Common myeloid progenitor, CD34-positive (primary cell): ENCODE measurements around the gene SREBF2.

Experiments
- CTCF ChIA-PET: fragments of 350-600 bp; sonication (Branson Sonifier 250); formaldehyde crosslinking; loops from one replicate; lab custom pipeline; 2021; ENCODE audit warnings: antibody characterized with exemption; lab: Charles Lee
- POLR2A ChIA-PET: fragments of 350-600 bp; sonication (Branson Sonifier 250); formaldehyde crosslinking; loops from one replicate; lab custom pipeline; 2021; ENCODE audit warnings: antibody characterized with exemption; lab: Charles Lee
- DNase-seq, 3 donors: peaks; one replicate each; pipeline versions ENCODE4 v3.0.0 to v3.0.0-alpha.2; 2013
- H3K27ac ChIP-seq, 2 experiments: 1 replicate in 1 of 2; 2 replicates in 1 of 2; pipeline ENCODE4 v1.7.0; 2013; ENCODE audit warnings: inconsistent platforms in 2 of 2, low read length in 2 of 2, mild to moderate bottlenecking in 2 of 2, low read depth in 1 of 2, moderate library complexity in 1 of 2; ENCODE audit not compliant: severe bottlenecking in 2 of 2, insufficient read depth in 1 of 2, poor library complexity in 1 of 2
- H3K27me3 ChIP-seq, 5 experiments: replicated peaks in 2 of 5; 1 replicate in 3 of 5; 2 replicates in 2 of 5; pipeline versions ENCODE4 v1.6.1 to v1.7.0; 2013; ENCODE audit warnings: low read length in 4 of 5, mild to moderate bottlenecking in 2 of 5, moderate library complexity in 2 of 5, inconsistent platforms in 1 of 5; ENCODE audit not compliant: insufficient read depth in 5 of 5, control insufficient read depth in 4 of 5
- H3K36me3 ChIP-seq, 4 experiments: 1 replicate in 2 of 4; 2 replicates in 2 of 4; pipeline versions ENCODE4 v1.6.1 to v1.7.0; 2013; ENCODE audit warnings: low read length in 3 of 4, control low read depth in 1 of 4, mild to moderate bottlenecking in 1 of 4; ENCODE audit not compliant: control insufficient read depth in 4 of 4, insufficient read depth in 4 of 4
- H3K4me1 ChIP-seq, 4 experiments: 1 replicate in 3 of 4; 2 replicates in 1 of 4; pipeline versions ENCODE4 v1.6.1 to v1.7.1; 2013; ENCODE audit warnings: low read length in 3 of 4, mild to moderate bottlenecking in 3 of 4, control low read depth in 1 of 4, inconsistent platforms in 1 of 4, moderate library complexity in 1 of 4; ENCODE audit not compliant: control insufficient read depth in 4 of 4, insufficient read depth in 4 of 4; ENCODE audit errors: control extremely low read depth in 1 of 4
- H3K4me3 ChIP-seq, 7 experiments: 1 replicate in 4 of 7; 2 replicates in 3 of 7; pipeline versions ENCODE4 v1.5.1 to v1.7.0; 2013; ENCODE audit warnings: mild to moderate bottlenecking in 7 of 7, low read length in 6 of 7, moderate library complexity in 6 of 7, inconsistent platforms in 2 of 7, low read depth in 2 of 7, control low read depth in 1 of 7; ENCODE audit not compliant: insufficient read depth in 4 of 7, control insufficient read depth in 1 of 7; ENCODE audit errors: extremely low read depth in 1 of 7
- H3K9me3 ChIP-seq, 5 experiments: 1 replicate in 4 of 5; 2 replicates in 1 of 5; pipeline versions ENCODE4 v1.6.1 to v1.7.1; 2013; ENCODE audit warnings: low read length in 4 of 5, mild to moderate bottlenecking in 2 of 5, inconsistent platforms in 1 of 5, low read depth in 1 of 5, moderate library complexity in 1 of 5; ENCODE audit not compliant: control insufficient read depth in 4 of 5, insufficient read depth in 2 of 5; ENCODE audit errors: control extremely low read depth in 1 of 5
- WGBS: methylation state at CpG from one replicate; pipeline ENCODE4 v1.1.5; 2013; ENCODE audit not compliant: insufficient coverage; 5-methylcytosine and 5-hydroxymethylcytosine counted together

Gene SREBF2

GRCh38 chr22:41800348-41801146 is 32.4 kb upstream of the SREBF2 start, which contains the start of gene CCDC134:
Gene CCDC134 (plus strand): TSS chr22:41800679. CDS start chr22:41808891, 8,212 bp downstream.
- H3K9me3 ChIP-seq, result no peaks in the 10 kb centered on the region
- POLR2A ChIA-PET, result interaction anchor here (0.5 to 1.4 kb wide), 8 partner anchors 18 to 112 kb away, joined by 3 to 14 read pairs (median 4); partner anchors contain the start of genes SNU13 and SREBF2
- peak; percentile 92 to 98 (median 98) for DNase-seq
- no peaks in the 10 kb centered on the region for H3K27me3 ChIP-seq
- WGBS, result under 1% methylated on average over 47 of the region's 52 CpGs
- peaks cover 0 to 3% (median under 1%) of the 10 kb centered on the region in 4 experiments for H3K36me3 ChIP-seq
- CTCF ChIA-PET, result interaction anchor here (0.8 to 8.3 kb wide), 12 partner anchors 9 to 112 kb away, joined by 3 to 55 read pairs (median 4); partner anchors contain the start of genes MEI1 and SNU13
- peak within 1 kb of the TSS; percentile 73 to 98 (median 90) for H3K4me3 ChIP-seq
- H3K27ac ChIP-seq, result peak within 1 kb of the TSS; percentile 78 to 90
- H3K4me1 ChIP-seq, result peaks cover 3 to 32% (median 26%) of the 10 kb centered on the region in 4 experiments

- peaks cover 0 to 3% (median 0%) of the 10 kb centered on the region in 4 experiments for H3K36me3 ChIP-seq
- no peaks in the 10 kb centered on the region for H3K9me3 ChIP-seq
- H3K4me3 ChIP-seq, result peak overlapping the region; percentile 73 to 98 (median 90)
- 22% methylated on average over 3 of the region's 4 CpGs for WGBS
- DNase-seq, result no peak
- ChIA-PET POLR2A (interaction anchor here (0.5 to 1.4 kb wide), 2 partner anchors 31 to 58 kb away, joined by 4 to 6 read pairs; partner anchors contain the start of gene SREBF2), CTCF (interaction anchor here (0.8 to 8.3 kb wide), 8 partner anchors 15 to 103 kb away, joined by 3 to 55 read pairs (median 4); partner anchors contain the start of gene MEI1)
- H3K27me3 ChIP-seq, result no peaks in the 10 kb centered on the region
- peaks cover 3 to 32% (median 26%) of the 10 kb centered on the region in 4 experiments for H3K4me1 ChIP-seq
- peak overlapping the region; percentile 75 to 90 for H3K27ac ChIP-seq
Measured at GRCh38 chr22:41801147-41801819, 31.6 kb upstream of the SREBF2 start.

GRCh38 chr22:41801886-41802285 is 31.0 kb upstream of the SREBF2 start:
- no CpG with 5 or more reads among the region's 2 CpGs for WGBS

GRCh38 chr22:41805639-41806038 is 27.3 kb upstream of the SREBF2 start:
- Histone ChIP-seq H3K27ac (no peak overlapping the region), H3K36me3 (peaks cover 0 to 22% (median 12%) of the 10 kb centered on the region in 4 experiments), H3K9me3 (no peaks in the 10 kb centered on the region), H3K27me3 (no peaks in the 10 kb centered on the region), H3K4me1 (peaks cover 3 to 16% (median 13%) of the 10 kb centered on the region in 4 experiments), H3K4me3 (no peak overlapping the region)
- DNase-seq, result no peak
- ChIA-PET POLR2A (no interaction called here), CTCF (interaction anchor here (1.6 kb wide), 1 partner anchor 46 kb away, joined by 4 read pairs; no protein-coding TSS in a partner anchor)

More at GRCh38 chr22:41801886-41802285, 31.0 kb upstream of the SREBF2 start:
- Histone ChIP-seq H3K4me3 (peak overlapping the region in 4 of 7 experiments; percentile 84 to 98 (median 92)), H3K4me1 (peaks cover 3 to 32% (median 26%) of the 10 kb centered on the region in 4 experiments), H3K27me3 (no peaks in the 10 kb centered on the region), H3K27ac (no peak overlapping the region), H3K36me3 (peaks cover 0 to 3% (median 0%) of the 10 kb centered on the region in 4 experiments), H3K9me3 (no peaks in the 10 kb centered on the region)
- ChIA-PET POLR2A (no interaction called here), CTCF (interaction anchor here (0.8 to 8.3 kb wide), 2 partner anchors 20 to 51 kb away, joined by 4 to 55 read pairs; no protein-coding TSS in a partner anchor)
- DNase-seq, result no peak

GRCh38 chr22:41808400-41808799 is 24.5 kb upstream of the SREBF2 start:
- Histone ChIP-seq H3K27me3 (no peaks in the 10 kb centered on the region), H3K27ac (no peak overlapping the region), H3K36me3 (peaks cover 4 to 39% (median 22%) of the 10 kb centered on the region in 4 experiments), H3K4me3 (no peak overlapping the region), H3K9me3 (no peaks in the 10 kb centered on the region), H3K4me1 (no peaks in the 10 kb centered on the region)
- POLR2A ChIA-PET, result no interaction called here
- DNase-seq, result no peak
- WGBS, result 95% methylated on average over 5 of the region's 6 CpGs
- CTCF ChIA-PET, result no interaction called here

- Histone ChIP-seq H3K36me3 (peaks cover 4 to 52% (median 31%) of the 10 kb centered on the region in 4 experiments), H3K27me3 (no peaks in the 10 kb centered on the region), H3K9me3 (no peaks in the 10 kb centered on the region), H3K27ac (no peak overlapping the region), H3K4me1 (no peaks in the 10 kb centered on the region), H3K4me3 (no peak overlapping the region)
- POLR2A ChIA-PET, result no interaction called here
- DNase-seq, result no peak
- 97% methylated on average over 8 of the region's 12 CpGs for WGBS
- CTCF ChIA-PET, result interaction anchor here (0.6 to 1.3 kb wide), 2 partner anchors 48 to 62 kb away, joined by 3 to 5 read pairs; no protein-coding TSS in a partner anchor
Measured at GRCh38 chr22:41810022-41810421, 22.9 kb upstream of the SREBF2 start.
